Measurements from ENCODE around the gene GNMT.
"Not testable (repeated sequence)": the region's sequence is repeated elsewhere in the genome, so short reads cannot be mapped to it uniquely, and the experiment has no call there.

The GNMT gene

DNA sequence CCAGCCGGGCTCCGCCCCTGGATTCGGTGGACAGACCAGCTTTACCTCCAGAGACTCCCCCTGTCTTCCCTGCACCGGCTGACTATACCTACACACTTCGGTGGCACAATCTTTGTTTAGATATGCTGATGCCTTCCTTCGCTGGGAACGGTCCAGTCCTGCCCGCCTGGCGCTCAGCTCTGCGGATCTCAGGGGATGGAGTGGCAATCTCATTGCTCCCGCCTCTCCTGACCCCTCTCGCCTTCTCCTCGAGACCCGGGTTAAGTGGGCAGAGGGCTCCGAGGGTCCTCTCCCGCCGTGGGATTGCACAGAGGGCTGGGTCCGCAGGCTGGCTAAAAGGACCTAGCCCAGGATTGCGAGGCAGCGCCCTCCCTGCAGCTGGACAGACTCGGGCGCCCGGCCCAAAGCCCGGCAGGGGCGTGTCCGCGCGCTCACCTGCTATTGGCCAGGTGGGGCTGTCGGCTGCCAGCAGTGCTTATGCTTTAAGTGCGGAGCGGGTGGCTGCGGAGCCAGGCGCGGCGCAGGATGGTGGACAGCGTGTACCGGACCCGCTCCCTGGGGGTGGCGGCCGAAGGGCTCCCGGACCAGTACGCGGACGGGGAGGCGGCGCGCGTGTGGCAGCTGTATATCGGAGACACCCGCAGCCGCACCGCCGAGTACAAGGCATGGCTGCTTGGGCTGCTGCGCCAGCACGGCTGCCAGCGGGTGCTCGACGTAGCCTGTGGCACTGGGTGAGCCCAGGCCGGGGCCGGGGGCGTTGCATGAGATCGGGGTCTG, at the start of gene GNMT:
GNMT (plus strand) TSS at position 512 of the 777 bp plus-strand sequence; CDS start at position 526, 14 bp downstream.
- DNase-seq = peak; percentile 25

DNA sequence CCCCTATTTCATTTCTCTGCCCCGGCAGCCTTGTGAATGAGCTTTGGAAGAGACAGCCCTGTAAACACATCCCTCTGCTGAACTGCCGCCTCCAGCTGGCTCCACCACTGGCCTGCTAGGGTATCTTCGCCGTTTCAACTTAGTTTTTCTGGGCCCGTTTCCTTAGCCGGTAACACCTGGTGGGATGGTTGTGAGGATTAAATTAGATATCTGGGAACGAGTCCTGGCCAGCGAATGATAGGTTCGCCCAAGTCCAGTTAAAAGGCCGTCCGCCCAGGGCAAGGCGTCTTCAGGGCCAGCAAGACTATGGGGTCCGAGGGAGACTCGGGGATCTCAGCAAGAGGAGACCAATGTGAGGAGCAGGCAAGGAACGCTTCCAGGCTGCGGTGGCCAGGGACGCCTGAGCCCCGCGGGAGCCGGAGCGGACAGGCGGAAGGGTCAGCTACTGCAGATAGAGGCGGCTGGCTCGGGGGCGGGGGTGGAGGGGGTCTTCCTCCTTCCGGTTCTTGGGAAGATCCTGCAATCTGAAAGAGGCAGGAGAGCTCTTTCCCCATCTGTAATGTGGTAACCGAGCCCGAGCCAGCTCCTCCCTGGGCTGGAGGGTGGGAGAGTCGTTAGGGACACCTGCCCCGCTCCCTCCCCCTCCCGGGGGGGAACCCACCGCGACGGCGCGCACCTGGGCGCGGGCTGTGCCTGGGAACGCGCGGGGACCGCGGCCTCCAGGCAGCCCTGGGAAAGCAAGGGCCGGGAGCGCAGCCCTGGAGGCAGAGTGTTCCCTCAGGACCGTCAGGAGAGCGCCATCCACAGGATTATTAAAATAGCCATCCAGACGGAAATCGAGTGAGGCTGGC, 49.2 kb upstream of the GNMT start:
- DNase-seq = no peak

DNA sequence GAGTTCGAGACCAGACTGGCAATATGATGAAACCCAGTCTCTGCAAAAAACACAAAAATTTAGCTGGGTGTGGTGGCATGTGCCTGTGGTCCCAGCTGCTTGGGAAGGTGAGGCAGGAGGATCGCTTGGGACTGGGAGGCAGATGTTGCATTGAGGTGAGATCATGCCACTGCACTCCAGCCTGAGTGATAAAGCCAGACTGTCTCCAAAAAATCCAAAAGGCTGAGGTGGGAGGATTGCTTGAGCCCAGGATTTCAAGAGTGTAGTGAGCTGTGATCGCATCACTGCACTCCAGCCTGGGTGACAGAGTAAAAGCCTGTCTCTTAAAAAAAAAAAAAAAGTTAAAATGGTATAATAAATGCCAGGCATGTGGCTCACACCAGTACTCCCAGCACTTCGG, 46.0 kb upstream of the GNMT start:
- DNase-seq = no peak

DNA sequence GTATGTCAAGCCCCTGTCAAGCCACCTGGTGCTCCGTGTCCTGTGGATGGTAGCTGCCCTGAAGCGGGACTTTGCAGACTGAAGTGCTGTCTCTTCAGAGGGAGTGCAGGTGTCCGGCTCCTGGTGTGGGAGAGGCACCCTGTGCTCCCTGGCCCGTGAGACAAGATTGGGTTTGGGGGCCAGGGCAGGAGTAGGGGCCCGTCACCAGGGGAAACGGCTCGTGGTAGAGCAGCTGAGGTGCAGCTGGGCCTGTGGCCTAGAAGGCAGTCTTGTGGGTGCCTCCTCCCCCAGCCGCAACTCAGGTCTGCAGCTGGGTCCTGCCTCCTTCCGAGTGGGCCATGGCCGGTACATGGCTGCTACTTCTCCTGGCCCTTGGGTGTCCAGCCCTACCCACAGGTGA, 44.8 kb upstream of the GNMT start, which contains the start of gene PTCRA:
PTCRA (plus strand) TSS at position 322 of the 400 bp plus-strand sequence; CDS start at position 339, 17 bp downstream.
- no peak for DNase-seq

DNA sequence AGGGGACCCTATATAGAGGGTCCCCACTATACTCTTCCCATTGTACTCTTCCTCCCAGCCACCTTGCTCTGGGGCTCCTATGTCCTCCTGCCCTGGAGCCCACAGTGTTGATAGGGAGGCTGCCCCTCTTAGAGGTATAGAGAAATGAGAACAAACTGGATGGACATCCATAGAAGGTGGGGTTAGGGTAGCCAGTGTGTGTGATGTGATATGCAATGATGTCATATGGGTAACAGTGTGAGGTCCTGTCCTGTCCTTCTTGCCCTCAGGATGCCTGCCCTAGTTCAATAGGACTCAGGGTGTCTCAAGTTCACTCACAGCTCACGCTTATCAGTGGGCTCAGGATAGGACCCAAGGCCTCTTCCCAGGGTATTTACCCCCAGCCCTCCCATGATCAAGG, 44.3 kb upstream of the GNMT start:
- no peak for DNase-seq

DNA sequence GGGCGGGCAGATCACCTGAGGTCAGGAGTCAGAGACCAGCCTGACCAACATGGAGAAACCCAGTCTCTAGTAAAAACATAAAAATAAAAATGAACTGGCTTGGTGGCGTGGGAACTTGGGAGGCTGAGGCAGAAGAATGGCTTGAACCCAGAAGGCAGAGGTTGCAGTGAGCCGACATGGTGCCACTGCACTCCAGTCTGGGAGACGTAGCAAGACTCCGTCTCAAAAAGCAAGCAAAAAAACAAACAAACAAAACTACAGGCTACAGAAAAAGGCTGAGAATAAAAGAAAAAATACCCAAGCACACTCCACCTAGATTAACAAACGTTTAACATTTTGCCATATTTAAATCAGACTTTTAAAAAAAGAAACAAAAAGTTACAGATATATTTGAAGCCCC, 38.8 kb upstream of the GNMT start:
- no peak for DNase-seq

DNA sequence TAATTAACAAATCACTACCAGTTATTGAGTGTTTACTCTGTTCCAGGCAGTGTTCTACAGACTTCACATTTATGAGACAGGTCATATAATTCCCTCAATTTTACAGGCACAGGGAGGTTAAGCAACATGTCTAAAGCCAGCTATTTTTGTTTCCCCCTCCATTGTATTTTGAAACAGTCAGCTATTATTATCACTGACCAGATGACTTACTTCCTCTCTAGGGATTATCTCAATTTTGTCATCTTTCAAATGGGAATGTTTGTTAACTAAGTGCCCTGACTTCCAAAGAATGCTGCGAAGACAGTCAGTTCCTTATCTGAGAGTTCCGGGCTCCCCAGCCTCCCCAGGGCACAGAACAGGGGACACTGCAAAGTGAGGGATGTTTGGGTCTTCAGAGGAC, 36.9 kb upstream of the GNMT start:
- no peak for DNase-seq

DNA sequence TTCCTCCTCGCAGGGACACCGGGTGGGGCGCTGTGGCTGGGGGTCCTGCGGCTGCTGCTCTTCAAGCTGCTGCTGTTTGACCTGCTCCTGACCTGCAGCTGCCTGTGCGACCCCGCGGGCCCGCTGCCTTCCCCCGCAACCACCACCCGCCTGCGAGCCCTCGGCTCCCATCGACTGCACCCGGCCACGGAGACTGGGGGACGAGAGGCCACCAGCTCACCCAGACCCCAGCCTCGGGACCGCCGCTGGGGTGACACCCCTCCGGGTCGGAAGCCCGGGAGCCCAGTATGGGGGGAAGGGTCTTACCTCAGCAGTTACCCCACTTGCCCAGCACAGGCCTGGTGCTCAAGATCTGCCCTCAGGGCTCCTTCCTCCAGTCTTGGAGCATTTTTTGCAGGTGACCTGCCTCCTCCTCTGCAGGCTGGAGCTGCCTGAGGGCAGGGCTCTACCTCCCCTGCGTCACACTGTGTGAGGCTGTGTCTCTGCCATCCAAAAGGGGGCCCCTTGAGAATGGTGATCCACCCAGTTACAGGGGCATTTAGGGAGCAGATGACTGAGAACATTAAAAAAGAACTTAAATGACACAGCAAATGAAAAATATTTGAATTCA, 35.2 kb upstream of the GNMT start:
- no peak for DNase-seq

DNA sequence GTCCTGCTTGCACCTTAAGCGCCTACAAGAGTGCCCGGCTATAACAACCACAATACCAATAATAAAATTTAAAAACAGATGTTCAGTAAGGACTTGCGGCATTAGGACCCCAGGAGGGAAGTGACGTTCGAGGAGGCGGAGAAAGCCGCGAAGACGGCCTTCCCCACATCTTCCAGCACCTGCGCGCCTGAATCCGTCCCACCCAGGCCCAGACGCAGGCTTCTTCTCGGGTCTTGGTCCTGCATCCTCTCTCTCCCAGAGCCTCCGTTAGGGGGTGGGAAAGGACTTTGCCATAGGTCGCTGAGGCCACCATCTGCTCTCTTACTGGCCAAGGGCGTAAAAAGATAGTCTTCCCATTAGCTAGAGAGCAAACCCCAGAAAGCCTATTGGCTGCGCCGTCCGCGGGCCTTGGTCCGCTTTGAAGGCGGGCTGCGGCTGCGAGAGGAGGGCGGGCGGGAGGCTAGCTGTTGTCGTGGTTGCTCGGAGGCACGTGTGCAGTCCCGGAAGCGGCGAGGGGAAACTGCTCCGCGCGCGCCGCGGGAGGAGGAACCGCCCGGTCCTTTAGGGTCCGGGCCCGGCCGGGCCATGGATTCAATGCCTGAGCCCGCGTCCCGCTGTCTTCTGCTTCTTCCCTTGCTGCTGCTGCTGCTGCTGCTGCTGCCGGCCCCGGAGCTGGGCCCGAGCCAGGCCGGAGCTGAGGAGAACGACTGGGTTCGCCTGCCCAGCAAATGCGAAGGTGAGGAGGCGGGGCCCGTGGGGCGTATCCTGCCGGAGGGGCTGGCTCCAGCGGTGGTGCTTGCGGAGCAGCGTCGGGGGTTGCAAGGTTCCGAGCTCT, 31.4 kb upstream of the GNMT start, which contains the start of gene CNPY3:
CNPY3 (plus strand) TSS at position 495 of the 835 bp plus-strand sequence; CDS start at position 586, 91 bp downstream.
- peak; percentile 99 for DNase-seq

DNA sequence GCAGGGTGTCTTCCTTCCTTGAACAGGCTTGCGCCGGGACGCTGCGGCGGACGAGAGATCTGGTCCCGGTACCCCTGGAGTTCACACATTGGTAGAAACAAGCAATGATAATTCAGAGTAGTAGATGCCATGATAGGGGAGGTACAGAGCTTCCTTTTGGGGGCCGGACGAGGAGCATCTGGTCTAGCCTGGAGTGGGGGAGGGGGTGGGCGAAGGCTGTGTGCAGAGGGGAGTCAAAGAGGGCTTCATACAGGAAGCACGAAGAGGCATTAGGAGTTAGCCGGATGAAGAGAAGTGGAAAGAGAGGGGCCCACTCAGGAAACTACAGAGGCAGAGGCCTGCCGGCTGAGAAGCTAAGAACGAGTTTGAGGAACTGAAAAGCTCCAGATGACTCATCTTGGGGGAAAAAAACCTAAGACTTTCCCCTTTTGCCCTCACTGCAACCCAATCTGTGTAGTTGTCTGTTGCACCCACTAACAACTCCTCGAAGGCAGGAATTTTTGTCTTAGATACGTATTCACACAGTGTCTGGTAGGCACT, 30.7 kb upstream of the GNMT start:
- DNase-seq = peak; percentile 84

DNA sequence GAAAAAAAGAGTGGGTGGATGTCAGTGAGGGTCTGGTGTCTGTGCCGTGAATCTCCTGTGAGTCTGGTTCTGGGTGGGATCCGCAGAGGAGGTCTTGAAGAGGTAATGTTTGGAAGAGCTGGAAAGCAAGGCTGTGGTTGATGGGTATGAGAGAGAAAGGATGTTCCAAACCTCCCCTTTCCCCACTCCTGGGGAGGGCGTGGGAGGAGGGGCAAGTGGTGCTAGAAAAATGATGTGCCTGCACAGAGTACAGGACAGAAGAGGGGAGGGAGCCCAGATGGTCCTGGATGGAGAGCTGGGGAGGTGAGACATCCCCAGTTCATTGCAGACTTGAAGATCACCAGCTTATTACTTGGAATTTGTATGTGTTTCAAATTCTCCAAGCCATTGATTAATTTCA, 28.1 kb upstream of the GNMT start:
- no peak for DNase-seq

DNA sequence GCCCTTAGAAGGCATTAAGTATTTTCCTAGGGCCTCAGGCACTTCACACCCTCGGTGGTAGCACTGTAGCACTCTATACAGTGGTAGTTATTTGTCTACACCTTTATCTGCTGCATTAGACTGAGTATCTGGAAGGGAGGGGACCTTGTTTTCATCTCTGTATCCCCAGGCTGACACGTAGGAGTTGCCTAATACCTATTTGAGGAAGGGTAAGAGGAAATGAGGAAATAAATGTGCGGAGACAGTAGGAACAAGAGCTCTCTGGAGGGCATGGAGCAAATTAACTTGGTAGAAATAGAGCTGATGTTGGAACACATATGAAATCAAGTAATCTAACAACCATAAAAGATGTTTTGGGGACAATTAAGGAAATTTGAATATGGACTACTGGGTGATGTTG, 27.3 kb upstream of the GNMT start:
- DNase-seq = no peak

DNA sequence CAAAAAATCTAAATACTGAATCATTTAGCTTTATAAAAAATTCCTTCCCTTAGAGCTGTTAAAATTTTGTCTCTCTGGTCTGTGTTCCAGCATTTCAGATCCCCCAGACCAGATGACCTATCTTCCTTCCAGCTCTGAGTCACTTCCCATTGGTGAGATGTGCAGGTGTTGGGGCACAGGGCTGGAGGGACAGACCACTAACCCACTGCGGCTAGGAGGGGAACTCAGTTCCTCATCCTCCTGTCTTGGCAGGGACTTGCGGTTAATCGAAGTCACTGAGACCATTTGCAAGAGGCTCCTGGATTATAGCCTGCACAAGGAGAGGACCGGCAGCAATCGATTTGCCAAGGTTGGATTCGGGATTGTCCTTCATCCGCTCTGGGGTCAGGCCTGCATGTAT, 25.2 kb upstream of the GNMT start:
- no peak for DNase-seq

DNA sequence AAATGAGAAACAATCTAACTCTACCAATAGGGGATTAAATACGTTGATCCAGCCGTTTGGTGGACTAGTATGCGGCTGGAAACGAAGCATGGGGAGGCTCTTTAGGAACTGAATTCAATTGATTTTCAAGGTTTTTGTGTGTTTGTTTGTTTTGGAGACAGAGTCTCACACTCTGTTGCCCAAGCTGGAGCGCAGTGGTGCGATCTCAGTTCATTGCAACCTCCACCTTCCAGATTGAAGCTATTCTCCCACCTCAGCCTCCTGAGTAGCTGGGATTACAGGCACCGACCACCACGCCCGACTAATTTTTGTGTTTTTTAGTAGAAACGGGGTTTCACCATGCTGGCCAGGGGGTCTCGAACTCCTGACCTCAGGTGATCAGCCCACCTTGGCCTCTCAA, 24.2 kb upstream of the GNMT start:
- DNase-seq = no peak

DNA sequence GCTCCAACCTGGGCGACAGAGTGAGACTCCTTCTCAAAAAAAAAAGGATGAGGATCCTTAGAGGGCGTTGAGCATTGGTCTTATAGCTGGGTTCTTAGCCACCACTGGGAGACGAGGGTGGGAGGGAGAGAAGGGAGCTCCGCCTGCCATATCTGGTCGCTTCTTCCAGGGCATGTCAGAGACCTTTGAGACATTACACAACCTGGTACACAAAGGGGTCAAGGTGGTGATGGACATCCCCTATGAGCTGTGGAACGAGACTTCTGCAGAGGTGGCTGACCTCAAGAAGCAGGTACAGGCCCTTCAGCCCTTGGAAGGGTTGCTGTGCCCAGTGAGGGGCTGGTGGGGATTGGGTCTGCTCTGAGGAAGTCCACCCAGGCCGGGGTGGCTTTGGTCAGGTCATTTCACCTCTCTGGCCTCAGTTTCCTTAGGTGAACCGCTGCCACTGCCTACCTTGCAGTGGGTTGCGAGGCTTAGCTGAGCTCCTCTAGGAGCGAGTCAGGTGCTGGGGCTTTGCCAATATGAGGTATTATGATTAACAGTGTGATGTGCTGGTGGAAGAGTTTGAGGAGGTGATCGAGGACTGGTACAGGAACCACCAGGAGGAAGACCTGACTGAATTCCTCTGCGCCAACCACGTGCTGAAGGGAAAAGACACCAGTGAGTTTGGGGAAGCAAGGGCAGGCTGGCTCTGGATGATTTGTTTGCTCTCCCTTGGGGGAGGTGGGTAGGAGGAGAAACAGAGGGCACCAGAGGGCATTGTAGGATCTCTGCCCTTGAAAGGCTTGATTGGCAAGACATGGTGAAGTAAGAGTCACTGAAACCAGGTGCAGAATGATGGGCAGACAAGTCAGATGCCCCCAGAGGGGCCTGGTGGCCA, 22.8 kb upstream of the GNMT start:
- DNase-seq = no peak

DNA sequence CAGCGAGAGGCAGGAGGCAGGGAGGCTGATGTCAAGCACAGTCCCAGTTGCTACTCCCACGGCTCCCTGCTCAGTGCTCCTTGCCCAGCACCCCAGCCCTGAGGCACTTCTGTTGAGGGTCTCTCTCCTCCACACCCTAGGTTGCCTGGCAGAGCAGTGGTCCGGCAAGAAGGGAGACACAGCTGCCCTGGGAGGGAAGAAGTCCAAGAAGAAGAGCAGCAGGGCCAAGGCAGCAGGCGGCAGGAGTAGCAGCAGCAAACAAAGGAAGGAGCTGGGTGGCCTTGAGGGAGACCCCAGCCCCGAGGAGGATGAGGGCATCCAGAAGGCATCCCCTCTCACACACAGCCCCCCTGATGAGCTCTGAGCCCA, 22.1 kb upstream of the GNMT start:
- no peak for DNase-seq

DNA sequence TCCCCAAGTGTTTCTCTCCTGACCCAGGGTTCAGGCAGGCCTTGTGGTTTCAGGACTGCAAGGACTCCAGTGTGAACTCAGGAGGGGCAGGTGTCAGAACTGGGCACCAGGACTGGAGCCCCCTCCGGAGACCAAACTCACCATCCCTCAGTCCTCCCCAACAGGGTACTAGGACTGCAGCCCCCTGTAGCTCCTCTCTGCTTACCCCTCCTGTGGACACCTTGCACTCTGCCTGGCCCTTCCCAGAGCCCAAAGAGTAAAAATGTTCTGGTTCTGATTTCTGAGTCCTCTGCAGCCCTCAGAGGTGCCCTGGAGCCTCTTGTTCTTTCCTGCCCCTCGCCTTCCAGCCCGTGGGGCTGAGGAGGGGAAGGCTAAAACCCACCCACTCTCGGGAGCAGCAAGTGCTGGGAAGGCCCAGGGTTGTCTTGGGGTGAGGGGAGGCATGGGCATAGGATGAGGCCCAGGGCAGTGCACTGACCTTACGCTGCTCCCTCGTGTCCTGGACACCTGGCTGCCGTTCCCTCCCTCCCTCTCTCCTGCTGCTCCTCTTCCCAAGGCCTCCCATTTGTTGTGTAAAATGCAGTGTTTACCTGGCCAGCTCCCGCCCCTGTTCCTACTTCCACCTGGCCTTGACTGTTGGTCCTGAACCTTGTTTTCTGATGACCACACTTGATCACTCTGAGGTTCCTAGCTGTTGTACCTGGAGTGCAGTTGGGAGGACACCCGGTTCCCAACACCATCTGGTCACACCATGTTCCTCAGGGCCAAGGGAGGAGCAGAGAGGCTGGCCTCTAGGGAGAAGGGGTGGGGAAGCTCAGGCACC, 21.4 kb upstream of the GNMT start:
- no peak for DNase-seq

DNA sequence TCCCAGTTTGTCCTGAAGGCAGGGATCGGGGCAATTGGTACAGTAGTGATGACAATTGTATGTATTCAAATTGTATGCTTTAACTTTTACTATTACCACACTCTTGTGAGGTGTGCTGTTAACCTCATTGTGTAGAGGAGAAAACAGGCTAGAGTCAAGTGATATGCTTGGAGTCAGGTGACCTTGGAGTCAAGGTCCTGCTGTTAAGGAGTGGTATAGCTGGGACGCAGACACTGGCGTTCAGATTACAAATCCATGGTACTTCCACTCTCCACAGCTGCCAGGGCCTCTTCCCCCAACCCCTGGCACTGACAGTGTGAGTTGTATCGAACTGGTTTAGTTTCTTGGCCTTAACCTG, 20.8 kb upstream of the GNMT start:
- DNase-seq = no peak

DNA sequence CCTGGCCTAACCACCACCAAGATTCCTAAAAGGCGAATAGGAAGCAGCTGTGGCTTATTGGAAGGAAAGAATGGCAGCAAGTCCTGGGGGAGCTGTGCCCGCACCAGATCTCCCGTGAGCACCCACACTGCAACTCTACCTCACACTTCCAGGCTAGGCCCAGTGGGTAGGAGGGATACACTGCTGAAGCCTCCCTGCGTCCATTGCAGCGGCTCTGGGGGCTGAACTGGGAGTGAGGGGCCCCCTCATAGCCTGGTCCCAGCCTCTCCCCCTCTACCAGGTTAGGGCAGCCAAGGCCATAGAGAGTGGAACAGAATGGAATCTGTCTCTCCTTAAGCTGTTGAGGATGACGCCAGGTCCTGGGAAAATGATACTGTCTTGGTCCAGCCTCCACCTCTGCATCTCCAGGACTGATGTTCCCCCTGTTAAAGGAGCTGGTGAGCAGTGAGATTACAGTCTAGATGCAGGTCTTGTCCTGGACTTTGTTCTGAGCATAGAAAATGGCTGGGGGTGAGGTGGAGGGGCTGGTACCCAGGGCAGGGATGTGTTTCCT, 20.0 kb upstream of the GNMT start:
- no peak for DNase-seq

DNA sequence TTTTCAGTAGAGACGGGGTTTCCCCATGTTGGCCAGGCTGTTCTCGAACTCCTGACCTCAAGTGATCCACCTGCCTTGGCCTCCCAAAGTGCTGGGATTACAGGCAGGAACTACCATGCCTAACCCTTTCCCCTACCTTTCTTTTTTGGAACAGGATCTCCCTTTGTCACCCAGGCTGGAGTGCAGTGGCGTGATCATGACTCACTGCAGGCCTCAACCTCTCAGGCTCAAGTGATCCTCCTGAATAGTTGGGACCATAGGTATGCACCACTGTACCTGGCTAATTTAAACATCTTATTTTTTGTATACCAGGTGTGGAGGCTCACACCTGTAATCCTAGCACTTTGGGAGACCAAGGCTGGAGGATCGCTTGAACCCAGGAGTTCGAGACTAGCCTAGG, 19.2 kb upstream of the GNMT start:
- DNase-seq = not testable (repeated sequence)

Data from EL (cell line).